ENCODE measurements around the gene LAMC2.

Gene LAMC2

GRCh38 chr1:183293876-183294275, 107.8 kb downstream of the LAMC2 start:
- ATAC-seq (ENCODE audit: low read depth): no peak
- Histone ChIP-seq H3K4me3 (ENCODE audit: severe bottlenecking) (no peak overlapping the region), H3K27me3 (ENCODE audit: insufficient read depth, poor library complexity, severe bottlenecking) (no peaks in the 10 kb centered on the region), H3K9me3 (ENCODE audit: severe bottlenecking) (no peaks in the 10 kb centered on the region), H3K4me1 (ENCODE audit: insufficient read depth, poor library complexity, severe bottlenecking) (no peaks in the 10 kb centered on the region), H3K36me3 (ENCODE audit: low read depth) (no peaks in the 10 kb centered on the region), H3K27ac (ENCODE audit: poor library complexity, severe bottlenecking) (no peak overlapping the region)
- no peak for DNase-seq (ENCODE audit: low spot score)
- TF ChIP-seq CTCF (IDR thresholded peaks at IDR 0.05; ENCODE audit: poor library complexity, severe bottlenecking): no peak

Measured in RWPE2 (cell line).